GM19035 (cell line): ENCODE measurements around the gene ADAMTS10.
"Not testable (repeated sequence)": the region's sequence is repeated elsewhere in the genome, so short reads cannot be mapped to it uniquely, and the experiment has no call there.

Source experiments
- ATAC-seq: cut with Tn5 transposase; IDR thresholded peaks from one replicate; pipeline ENCODE4 v1.9.1; 2021; ENCODE audit not compliant: unreplicated experiment

The ADAMTS10 gene

DNA sequence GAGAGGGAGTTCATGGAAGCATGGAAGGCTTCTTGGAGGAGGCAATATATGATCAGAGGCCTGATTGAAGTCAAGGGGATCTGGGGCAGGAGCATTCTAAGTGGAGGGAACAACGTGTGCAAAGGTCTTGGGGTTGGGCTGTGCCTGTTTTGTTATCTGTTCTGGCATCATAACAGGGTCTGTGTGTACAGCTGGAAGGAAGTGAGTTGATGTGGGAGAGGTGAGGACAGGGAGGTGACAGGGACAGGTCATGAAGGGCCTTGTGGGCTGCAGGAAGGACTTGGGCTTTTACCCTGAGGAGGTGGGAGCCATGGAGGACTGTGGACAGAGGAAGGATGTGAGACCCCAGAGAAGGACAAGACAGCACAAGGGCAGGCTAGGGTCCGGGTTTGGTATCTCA, 18.7 kb upstream of the ADAMTS10 start:
- ATAC-seq = no peak

DNA sequence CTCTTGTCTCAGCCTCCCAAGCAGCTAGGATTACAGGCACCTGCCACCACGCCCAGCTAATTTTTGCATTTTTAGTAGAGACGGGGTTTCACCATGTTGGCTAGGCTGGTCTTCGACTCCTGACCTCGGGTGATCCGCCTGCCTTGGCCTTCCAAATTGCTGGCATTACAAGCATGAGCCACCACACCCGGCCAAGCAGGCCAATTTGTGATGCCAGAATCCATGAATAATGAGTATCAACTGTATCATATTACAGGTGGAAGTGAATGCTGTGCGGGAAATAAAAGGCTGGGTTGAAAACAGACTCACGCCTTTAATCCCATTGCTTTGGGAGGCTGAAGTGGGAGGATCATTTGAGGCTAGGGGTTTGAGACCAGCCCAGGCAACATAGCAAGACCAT, 16.3 kb upstream of the ADAMTS10 start:
- no peak for ATAC-seq

GRCh38 chr19:8622886-8623285, 12.4 kb upstream of the ADAMTS10 start:
- not testable (repeated sequence) for ATAC-seq

GRCh38 chr19:8618751-8619150, 8.2 kb upstream of the ADAMTS10 start:
- no peak for ATAC-seq

DNA sequence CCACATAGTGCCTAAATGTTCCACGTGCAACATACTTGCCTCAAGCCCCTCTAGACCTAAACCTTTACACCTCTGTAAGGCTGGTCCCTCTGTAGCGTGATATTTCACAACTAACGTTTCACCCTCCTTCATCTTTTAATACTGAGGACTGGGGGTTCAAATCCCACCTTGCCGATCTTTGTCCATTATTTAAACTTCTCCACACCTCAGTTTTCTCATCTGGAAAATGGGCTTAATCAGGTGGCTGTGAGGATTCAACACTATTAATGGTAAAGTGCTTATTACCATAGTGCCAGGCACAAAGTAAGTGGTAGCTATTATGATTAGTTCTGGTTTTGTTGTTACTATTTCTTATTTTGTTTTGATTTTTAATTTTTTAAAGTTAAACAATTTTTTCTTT, 7.5 kb upstream of the ADAMTS10 start:
- ATAC-seq = no peak

GRCh38 chr19:8617325-8617724, 6.8 kb upstream of the ADAMTS10 start:
- not testable (repeated sequence) for ATAC-seq

DNA sequence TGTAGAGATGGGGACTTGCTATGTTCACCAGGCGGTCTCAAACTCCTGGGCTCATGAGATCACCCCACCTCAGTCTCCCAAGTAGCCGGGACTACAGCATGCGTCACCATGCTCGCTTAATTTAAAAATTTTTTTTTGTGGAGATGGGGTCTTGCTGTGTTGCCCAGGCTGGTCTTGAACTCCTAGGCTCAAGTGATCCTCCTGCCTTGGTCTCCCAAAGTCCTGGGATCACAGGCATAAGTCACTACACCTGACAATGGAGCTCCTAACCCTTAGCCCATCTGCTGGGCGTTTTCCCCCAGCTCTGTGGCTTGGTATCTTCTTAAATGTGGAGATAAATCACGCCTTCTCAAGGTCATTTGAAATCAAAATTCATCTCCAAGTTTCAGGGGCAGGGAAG, 6.3 kb upstream of the ADAMTS10 start:
- no peak for ATAC-seq

- ATAC-seq = no peak
These were observed 5.5 kb upstream of the ADAMTS10 start for GRCh38 chr19:8615813-8616596.

DNA sequence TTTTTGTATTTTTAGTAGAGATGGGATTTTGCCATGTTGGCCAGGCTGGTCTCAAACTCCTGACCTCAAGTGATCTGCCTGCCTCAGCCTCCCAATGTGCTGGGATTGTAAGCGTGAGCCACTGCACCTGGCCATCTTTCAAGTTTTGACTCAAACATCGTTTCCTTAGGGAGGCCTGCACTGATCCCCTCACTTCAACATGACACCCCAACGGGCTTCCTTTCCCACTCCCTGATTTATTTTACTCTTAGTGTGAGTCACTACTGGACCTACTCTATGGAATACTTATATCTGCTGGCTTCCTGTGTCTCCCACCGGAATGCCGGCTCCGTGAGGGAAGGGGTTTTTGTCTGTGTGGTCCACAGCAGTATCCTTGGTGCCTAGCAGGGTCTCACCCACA, 4.5 kb upstream of the ADAMTS10 start:
- ATAC-seq = no peak

DNA sequence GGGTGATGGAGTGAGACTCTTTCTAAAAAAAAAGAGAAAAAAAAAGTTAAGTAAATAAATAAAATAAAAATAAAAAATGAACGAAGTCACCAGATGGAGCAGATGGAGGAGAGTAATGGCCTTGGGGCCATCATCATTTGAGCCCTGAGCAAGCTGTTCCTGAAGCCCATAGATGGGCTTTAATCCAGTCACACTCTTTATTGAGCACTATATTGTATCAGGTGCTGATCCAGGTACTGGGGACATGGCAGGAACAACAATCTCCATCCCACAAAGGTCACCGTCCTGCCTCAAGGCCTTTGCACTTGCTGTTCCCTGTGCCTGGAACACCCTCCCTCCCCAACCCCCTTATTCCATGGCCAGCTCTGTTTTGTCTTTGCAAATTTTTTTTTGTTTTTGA, 3.9 kb upstream of the ADAMTS10 start:
- ATAC-seq = no peak

DNA sequence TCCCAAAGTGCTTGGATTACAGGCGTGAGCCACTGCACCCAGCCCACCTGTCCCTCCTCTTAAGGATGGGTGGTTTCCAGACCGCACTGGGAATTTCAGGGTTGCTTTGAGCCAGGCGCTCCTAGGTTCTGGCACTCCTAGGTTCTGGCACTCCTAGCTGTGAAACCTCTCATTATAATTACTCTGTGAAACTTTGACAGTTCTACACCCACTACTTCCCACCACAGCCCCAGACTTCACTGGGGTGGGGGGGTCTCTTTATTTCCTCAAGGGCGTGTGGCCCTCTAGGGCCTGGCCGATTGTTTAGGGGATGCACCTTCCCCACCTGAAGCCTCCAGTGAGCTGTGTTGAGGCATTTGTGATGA, 2.3 kb upstream of the ADAMTS10 start:
- ATAC-seq = no peak

GRCh38 chr19:8611877-8612806, 1.6 kb upstream of the ADAMTS10 start:
- no peak for ATAC-seq

DNA sequence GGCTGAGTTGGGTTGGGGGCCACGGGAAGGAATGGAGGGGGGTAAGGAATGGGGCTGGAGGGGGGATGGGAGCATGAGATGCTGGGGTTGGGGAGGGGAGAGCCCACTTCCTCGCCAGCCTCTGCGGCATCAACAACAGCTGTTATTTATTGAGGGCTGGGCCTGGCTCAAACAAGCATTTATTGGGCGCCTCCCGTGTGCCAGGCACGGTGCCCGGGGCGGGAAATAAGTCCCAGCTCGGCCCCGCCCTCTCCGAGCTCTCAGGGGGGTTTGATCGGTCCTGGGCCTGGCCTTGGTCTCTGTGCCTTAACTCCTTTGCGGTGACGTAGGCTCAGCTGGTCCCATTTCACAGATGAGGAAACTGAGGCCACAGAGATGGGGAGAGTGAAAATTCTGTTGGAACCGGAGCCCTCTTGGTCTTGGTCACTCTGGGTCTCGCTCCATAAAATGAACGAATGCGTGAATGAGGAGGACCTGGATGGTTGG, 919 bp upstream of the ADAMTS10 start:
- no peak for ATAC-seq

- no peak for ATAC-seq
These were observed 403 bp upstream of the ADAMTS10 start for GRCh38 chr19:8610936-8611300.

GRCh38 chr19:8609279-8610040, 1.1 kb downstream of the ADAMTS10 start:
- ATAC-seq = no peak

DNA sequence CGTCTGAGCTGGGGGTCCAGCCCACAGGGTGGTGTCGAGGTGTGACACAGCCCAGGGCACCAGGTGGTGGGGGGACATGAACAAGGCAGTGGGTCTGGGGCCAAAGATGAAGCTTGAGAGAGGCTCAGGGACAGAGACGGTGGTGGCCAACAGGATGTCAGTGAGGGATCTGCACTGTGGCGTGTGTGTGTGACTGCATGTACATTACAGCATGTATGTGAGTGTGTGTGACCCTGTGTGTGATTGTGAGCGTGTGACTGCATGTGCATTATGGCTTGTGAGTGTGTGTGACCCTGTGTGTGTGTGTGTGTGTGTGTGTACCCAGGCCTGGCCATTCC, 1.6 kb downstream of the ADAMTS10 start:
- ATAC-seq = no peak

DNA sequence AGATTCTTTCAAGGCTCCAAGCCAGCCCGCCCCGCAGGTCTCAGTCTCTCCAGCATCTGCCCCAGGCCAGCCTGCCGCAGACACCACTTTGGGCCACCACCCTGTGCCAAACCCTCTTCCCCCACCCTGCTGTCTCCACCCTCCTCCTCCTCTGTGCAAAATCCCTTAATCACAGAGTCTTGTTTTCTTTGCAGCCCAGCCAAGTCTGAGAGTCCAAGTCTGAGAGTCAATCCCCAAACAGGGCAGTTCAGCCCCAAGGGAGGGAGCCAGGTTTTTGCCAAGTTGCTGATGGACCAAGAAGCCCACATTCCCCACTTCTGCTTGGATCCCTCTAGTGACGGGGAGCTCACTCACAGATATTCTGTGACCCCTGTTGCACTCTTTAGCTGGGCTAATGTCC, 3.1 kb downstream of the ADAMTS10 start:
- ATAC-seq = no peak

DNA sequence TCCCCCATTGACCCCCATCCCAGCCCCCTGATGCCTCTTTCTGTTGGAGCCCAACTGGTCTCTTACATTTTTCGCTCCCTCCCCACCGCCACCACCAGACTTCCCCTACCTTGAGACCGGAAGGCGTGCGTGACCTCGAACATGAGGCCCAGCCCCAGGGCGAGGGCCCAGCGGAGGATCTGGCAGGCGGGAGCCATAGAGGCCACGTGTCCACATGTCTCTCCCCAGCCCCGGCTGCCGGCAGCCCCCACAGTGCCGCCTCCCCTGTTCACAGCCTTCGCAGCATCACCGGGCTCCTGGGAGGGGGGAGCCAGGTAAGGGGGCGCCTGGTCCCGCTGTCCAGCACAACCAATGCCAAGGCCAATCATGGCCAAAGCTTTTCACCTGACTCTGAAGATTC, 5.0 kb downstream of the ADAMTS10 start:
- no peak for ATAC-seq

- ATAC-seq = no peak
These were observed 8.7 kb downstream of the ADAMTS10 start for GRCh38 chr19:8601796-8602195.

GRCh38 chr19:8600816-8601215, 9.7 kb downstream of the ADAMTS10 start:
- ATAC-seq = no peak

DNA sequence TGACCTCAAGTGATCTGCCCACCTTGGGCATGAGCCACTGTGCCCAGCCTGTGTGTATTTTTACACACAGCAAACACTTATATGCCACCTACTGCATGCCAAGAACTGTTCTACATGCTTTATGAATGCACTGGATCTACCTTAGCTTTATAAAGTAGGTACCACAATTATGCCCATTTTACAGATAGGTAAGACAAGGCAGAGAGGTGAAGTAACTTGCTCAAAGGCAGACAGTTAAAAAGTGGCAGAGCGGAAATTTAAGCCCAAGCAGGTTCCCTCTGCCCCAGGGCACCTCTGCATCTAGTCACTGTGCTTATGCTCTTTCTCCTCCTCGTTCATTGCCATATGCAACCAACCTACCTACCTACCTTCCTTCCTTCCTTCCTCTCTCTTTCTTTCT, 10.5 kb downstream of the ADAMTS10 start:
- ATAC-seq = no peak

DNA sequence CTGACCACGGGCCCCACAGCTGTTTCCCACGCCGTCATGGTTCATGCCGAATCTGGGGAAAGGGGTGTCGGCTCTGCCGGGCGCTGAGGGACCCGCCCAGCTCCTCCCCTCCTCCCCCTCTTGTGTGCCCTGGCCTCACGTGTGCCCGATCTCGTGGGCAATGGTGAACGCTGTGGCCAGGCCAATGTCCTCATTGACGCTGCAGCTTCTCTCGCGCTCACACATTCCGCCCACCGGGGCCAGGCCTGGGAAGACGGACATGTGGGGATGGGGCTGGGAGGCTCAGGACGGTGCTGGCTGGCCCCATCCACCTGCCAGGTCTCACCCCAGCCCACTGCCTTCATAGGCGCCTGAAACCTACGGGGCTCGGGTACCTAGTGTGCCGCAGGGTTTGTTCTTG, 14.3 kb downstream of the ADAMTS10 start:
- ATAC-seq = no peak
